HG03045 (cell line): ENCODE data around the gene RMC1.
"Not testable (repeated sequence)": the region's sequence is repeated elsewhere in the genome, so short reads cannot be mapped to it uniquely, and the experiment has no call there.

ENCODE experiments used
- ATAC-seq: cut with Tn5 transposase; IDR thresholded peaks from one replicate; pipeline ENCODE4 v1.9.1; 2021; ENCODE audit warnings: mild to moderate bottlenecking, moderate library complexity; ENCODE audit not compliant: unreplicated experiment

RMC1 gene

GRCh38 chr18:23503038-23503962 lies at the start of gene RMC1:
TSS of gene RMC1 (plus strand) at chr18:23503511. CDS start at chr18:23503619, 108 bp downstream.
- peak; percentile 83 for ATAC-seq

DNA sequence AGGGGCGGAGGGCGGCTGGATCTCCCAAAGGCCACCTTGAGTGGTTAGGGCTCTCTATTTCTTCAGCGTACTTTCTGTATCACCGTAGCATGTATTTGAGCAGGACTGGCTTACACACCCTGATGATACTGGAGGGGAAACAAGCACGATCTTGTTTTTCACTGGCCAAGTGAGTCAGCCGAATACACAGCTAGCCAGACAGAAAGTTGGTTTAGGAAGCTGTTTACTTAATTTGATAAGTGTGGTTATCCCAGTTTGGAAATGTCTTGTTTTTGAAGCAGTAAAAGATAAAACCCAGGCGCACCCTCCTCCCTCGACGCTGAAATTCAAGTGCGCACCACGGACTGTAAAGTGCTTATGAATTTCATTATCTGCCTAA lies 49.6 kb upstream of the RMC1 start:
- ATAC-seq, result peak; percentile 5

DNA sequence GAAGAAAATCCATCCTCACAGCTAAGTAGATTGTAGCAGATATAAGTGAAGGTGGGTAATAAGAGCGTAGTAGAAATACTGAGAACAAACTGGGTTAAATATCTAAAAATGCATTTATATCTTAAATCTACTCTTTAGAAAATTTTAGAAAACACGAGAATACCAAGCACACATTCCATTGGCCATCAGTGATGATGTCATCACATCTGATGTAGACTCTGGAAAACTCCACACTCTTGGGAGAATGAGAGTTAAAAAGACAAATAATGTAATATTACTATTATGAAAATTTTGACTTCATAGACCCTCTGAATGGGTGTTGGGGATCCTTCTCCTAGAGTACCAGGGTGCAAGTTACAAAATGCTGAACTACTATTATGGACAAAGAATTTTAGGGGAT lies 46.5 kb upstream of the RMC1 start:
- no peak for ATAC-seq

GRCh38 chr18:23458830-23459529 lies 44.3 kb upstream of the RMC1 start:
- ATAC-seq, result no peak

- ATAC-seq, result no peak
Observed at GRCh38 chr18:23459530-23459921, 43.8 kb upstream of the RMC1 start.

DNA sequence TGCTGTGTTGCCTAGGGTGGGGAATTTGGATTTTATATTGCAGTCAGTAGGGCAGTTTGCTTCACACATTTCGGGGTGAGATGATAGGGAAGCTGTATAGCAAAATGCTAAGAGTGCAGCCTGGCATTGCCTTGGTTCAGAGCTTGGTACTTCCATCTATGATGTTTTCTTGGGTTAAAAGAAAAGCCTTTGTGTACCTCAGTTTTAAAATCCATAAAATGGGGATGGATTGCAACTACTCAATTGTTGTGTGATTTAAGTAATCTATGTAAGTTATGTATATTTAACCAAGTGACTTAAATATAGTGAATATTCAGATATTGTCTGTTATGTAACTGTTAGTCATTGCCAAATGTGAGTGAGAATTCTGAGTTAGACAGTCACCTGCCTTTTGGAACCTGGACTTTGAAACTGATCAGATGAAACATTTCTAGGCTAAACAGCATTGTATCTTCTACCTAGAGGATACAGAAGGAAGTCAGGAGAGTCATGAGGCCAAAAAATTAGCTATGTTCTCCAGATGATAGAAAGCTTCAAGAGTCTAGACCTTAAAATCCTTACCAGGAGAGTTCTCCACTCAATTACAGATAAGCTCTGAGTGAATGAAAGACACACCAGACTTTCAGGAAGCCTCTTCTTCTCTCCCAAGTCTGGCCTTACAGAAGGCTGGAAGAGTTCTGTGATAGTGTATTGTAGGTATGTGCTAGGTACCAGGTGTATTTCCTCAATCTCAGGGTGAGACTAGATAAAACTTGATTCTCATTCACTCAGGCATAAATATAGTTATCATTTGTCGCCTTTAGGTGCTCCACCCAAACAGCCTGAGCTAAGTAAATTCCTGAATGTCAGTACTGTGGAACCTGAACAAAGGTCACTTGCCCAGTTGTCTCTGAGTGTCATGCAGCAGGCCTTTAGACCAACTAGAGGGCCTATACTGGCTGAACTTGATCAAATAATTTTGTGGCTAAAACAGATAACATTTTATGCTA lies 42.7 kb upstream of the RMC1 start:
- no peak for ATAC-seq

DNA sequence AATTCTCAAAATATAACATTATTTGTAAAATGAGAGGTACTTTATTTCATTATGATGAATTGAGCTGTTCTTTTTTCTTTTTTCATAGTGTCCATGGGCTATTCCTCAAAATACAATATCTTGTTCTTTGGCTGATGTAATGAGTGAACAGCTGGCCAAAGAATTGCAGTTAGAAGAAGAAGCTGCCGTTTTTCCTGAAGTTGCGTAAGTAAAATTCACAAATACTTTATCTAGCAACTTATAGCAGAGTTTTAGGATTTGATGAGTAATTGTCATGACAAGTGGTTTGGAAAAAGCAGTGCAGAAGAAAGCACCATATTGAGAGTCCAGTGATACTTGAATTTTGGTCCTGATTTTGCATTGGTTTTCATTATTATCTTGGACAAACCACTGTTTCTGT lies 40.4 kb upstream of the RMC1 start:
- no peak for ATAC-seq

DNA sequence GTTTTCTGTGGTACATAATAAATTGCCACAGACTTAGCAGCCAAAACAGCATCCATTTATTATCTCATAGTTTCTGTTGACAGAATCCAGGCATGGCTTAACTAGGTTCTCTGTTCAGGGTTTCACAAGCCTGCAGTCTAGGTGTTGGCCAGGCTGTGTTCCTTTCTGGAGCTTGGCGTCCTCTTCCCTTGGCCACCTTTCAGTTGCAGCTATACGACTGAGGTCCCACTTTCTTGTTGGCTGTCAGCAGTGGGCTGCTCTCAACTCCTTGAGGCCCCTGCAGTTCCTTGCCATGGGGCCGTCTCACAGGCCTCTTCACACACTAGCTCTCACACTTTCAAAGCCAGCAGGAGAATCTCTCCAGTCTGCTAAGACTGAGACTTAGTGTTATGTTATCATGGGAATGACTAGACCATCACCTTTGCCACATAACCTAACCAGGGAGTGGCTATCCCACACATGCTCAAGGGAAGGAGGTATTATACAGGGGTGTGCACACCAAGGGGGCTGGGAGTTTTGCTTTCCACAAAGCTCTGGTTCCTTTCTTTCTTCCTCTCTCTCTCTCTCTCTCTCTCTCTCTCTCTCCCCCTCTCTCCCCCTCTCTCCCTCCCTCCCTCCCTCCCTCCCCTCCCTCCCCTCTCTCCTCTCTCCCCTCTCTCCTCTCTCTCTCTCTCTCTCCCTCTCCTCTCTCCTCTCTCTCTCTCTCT lies 34.4 kb upstream of the RMC1 start:
- ATAC-seq, result no peak

DNA sequence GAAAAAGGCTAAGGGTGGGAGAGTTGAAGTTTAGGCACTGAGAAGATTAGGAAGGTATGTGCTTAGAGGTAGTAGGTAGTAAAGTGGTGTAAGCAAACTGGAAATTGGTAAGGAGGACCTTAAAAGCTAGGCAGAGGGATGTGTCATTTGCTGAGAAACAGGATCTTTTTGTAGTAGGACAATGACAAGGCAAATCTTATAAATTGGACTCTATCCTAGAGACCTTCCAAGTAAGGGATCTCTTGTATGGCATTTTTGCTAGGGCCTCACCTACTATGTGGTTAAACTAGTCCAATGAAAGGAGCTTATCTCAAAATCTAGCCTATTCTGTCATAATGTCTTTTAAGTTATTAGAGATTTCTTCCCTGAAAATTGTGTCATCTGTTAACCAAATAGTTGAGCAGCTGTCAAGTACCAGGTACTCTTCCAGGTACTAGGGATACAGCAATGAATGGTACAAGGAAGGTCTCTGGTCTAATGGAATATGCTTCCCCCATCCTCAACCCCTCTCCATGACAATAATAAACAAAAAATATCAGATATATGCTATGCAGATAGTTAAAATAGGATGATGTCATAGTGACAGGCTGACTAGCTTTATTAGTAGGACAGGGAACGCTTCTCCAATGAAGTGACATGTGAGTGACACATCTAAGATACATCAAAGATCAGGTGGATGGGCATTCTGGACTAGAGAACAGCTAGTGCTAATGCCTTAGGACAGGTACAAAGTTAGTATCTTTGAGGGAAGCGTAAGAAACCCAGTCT lies 32.5 kb upstream of the RMC1 start:
- no peak for ATAC-seq

DNA sequence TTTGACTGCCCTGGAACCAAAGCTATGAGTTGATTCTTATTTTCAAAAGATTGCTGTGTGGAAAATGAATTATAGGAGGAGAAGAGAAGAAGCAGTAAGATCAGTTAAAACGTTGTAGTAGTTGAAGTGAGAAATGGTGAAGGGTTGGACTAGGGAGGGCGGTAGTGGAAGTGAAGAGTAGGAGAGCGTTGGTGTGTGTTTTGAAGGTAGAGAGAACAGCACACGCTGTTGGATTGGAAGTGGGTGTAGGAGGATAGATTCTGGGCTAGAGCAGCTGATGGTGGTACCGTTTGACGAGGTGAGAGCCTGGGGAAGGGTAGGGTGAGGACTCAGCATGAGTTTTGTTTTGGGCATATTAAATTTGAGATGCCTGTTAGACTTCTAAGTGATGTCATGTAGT lies 31.8 kb upstream of the RMC1 start:
- no peak for ATAC-seq

GRCh38 chr18:23479829-23480505 lies 23.3 kb upstream of the RMC1 start:
- no peak for ATAC-seq

- ATAC-seq, result no peak
Observed at GRCh38 chr18:23484561-23485182, 18.6 kb upstream of the RMC1 start.

- ATAC-seq, result no peak
Observed at GRCh38 chr18:23485386-23485785, 17.9 kb upstream of the RMC1 start.

DNA sequence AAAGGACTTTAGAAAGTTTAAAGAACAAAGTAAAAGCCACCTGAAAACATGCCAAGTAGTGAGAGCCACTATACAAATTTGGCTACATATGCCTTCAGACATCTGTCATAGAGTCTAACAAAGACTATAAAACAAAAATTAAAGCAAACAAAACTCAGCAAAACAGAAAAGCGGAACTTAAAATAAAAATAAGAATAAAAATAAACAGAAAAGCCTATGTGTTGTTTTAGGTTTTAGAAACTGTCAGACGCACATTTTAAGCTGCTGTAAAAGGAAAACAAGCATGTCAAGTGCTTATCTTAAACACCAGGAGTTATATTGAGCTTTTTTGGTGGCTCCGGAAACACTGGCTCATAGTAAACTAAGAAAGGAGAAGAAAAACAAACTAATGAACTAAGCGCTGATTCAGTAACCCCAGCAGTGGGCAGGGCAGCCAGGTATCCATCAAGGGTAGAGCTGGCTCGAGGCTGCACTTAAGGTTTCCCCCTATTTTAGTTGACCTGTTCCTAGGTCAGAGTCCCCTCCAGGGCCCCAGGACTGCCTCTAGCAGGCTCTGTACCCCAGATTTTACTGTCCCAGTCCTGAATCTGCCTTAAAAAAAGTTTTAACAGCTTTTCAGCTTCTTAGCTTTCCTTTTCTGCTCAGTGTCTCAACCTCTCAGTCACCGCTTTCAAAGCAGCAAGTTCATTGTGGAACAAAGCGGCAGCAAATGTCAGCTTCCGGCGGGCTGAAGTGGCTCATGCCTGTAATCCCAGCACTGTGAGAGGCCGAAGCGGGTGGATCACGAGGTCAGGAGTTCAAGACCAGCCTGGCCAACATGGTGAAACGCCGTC lies 15.4 kb upstream of the RMC1 start:
- ATAC-seq, result peak; percentile 73

- not testable (repeated sequence) for ATAC-seq
Observed at GRCh38 chr18:23489586-23489985, 13.7 kb upstream of the RMC1 start.

- no peak for ATAC-seq
Observed at GRCh38 chr18:23493654-23494053, 9.7 kb upstream of the RMC1 start.

DNA sequence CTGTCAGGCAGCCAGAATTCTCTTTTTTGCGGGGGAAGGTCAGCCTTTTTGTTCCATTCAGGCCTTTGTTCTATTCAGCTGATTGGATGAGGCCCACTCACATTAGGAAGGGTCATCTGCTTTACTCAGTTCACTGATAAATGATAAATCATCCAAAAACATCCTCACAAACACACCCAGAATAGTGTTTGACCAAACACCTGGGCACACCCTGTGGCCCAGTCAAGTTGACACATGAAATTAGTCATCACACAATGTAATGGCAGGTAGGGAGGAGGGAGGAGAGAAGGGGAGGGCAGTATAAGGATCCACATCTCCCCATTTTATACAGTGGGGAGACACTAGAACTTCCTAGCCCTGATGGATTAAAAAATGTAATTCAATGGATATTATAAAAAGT lies 8.3 kb upstream of the RMC1 start:
- no peak for ATAC-seq
